NK-92 (cell line): Measurements from ENCODE around the gene LRRC3.
"Not testable (repeated sequence)": the region's sequence is repeated elsewhere in the genome, so short reads cannot be mapped to it uniquely, and the experiment has no call there.

Experiments
- DNase-seq: peaks from one replicate; lab custom pipeline; 2025; ENCODE audit not compliant: unreplicated experiment; lab: John Stamatoyannopoulos, UW

Gene LRRC3

DNA sequence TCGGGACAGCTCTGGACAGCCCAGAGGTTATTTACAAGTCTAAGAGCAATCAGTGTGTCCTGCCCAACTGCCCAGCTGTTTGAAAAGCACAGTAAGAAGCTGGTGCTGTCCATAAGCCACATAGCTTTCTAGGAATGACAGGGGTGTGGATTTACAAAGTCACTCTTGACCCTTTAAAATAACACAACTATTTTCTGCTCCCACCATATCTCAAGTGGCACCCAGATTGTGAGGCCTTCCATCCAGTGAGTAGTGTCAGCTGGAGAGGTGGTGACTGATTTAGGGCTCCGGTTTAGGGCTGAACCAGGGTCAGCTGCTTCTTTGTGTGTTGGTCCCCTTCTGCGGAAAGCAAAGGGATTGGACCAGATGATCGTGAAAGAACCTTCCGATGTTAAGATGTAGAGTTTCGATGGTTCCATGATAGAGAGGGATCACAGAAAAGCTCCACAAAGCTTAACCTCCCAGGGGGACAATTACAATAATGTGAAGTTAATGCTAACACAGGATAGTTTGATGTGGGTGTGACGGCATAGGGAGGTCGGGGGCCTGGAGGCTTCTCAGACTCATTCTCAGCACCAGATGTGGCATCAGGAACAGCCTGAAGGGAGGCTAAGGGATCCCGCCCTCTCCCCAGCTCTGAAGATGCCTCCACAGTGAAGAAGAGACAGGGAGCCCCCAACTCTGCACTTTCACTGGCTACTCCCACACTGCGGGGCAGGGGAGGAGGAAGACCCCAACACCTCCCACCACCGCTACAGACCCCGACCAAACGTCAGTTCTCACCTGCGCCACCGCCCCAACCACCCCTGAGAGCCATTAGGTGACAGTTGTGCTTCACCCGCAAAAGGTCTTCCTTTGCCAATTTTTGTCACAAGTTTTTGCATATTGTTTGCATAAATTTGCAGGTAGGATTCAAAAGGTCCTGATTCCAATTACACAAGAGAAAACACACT lies 40.6 kb downstream of the LRRC3 start:
- DNase-seq: no peak

- no peak for DNase-seq
Measured at GRCh38 chr21:44496564-44497550, 41.5 kb downstream of the LRRC3 start.

GRCh38 chr21:44497703-44498126 lies 42.4 kb downstream of the LRRC3 start:
- no peak for DNase-seq

- no peak for DNase-seq
Measured at GRCh38 chr21:44498280-44499210, 43.2 kb downstream of the LRRC3 start.

DNA sequence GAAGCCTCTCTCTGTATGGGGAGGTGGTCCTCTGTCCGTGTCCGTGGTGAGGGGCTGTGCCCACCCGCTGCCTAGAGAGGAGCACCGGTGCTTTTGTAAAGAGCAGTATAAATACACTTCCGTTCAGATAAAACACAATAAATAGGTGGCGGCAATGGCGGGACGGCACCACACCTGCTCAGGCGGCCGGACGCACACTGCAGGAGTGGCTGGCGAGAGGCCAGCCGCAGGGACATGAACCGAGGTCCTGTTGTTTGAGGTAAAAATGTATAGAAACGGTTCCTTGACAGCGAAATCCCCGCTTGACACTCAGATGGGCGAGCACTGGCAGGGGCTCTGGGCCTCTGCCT lies 43.9 kb downstream of the LRRC3 start:
- no peak for DNase-seq

DNA sequence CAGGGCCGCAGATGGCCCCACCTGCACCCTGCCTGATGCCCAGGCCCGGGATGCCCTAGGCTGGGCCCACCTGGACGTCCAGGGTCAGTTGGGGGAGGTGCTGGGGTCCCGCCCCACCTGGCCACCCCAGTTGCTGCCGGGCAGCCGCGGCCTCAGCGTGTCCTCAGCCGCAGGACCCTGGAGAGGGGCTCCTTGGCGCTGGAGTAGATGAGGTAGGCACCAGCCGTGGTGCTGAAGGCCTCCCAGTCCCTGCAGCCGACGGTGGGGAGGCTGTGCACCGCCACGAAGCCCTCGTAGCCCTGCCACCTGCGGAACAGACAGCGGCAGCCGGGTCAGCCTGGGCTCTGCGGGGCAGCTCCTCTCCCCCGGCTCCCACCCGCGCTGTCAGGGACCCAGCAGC lies 44.3 kb downstream of the LRRC3 start:
- no peak for DNase-seq

DNA sequence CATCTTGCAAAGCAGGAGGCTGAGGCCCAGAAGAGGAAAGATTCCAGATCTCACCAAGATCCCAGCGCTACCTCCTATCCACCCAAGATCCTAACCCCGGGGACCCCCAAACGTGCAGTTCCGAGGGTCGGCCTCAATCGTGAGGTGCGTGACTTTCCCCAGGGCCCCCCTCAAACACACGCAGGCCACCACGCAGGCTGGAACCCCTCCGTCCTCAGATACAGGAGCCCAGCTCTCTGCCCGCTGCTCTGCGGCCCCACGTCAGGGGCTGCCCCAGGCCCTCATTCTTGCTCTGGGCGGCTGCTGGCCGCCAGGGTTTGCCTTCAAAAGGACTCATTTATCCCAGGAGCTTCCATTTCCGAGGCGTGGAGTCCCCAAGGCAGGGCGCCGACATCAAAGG lies 44.8 kb downstream of the LRRC3 start:
- DNase-seq: no peak

DNA sequence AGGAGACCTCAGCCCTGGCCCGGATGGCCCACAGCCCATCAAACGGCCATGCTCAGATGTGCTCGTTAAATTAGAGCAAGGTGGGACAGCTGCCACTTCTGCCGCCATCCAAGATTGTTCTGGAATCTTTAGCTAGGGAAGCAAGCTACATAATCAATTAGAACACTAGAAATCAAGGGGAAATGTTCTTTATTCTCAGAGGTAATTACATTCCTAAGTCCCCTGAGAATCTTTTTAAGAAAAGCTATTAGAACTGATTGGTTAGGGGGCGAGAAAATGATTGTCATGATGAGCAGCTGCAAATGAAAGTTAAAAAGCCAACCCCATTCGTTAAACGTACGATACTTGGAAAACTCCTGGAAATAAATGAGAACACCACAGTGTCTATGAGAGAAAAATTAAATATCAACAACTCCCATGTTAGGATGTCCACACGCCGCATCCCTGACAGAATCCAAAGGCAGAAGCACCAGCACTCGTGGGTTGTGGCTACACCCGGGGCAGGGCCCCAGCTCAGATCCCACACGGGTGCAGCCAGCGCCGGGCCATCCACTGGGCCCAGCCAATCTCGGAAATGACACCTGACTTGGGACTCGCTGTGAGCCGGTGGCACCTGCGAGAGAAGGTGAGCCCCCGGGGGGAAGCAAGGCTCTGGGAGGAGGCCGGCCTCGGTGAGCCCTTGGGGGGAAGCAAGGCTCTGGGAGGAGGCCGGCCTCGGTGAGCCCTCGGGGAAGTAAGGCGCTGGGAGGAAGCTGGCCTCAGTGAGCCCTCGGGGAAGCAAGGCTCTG lies 47.1 kb downstream of the LRRC3 start:
- no peak for DNase-seq

- DNase-seq: not testable (repeated sequence)
Measured at GRCh38 chr21:44503006-44503889, 47.9 kb downstream of the LRRC3 start.

DNA sequence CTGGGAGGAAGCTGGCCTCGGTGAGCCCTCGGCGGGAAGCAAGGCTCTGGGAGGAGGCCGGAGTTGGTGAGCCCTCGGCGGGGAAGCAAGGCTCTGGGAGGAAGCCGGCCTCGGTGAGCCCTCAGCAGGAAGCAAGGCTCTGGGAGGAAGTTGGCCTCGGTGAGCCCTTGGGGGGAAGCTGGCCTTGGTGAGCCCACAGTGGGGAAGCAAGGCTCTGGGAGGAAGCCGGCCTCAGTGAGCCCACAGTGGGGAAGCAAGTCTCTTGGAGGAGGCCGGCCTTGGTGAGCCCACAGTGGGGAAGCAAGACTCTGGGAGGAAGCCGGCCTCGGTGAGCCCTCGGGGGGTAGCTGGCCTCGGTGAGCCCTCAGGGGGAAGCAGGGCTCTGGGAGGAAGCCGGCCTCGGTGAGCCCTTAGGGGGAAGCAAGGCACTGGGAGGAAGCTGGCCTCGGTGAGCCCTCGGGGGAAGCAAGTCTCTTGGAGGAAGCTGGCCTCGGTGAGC lies 48.6 kb downstream of the LRRC3 start:
- DNase-seq: no peak

DNA sequence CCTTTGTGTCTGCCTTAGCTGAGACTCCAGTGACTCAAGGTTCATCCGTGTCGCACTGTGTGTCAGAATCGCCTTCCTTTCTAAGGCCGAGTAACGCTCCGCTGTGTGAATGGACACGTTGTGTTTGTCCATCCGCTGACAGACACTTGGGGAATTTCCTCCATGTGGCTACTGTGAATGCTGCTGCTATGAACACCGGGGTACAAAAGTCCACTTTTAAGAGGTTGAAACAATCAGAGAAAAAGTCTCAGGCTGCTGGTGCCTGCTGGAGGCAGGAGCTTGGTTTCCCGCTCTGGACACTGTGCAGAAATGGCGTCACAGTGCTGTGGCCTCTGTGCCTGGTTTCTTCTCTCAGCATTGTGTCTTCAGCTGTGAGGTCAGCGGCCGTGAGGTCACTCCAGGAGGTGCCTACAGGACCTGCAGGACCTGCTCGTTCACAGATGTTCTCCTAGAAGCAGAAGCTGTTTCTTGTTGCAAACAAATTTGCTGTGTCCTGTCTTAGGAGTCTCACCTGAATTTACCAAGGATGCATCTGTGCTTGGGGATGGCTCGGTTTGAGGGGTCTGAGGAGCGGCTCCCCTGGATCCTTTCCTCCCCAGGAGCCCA lies 50.5 kb downstream of the LRRC3 start:
- no peak for DNase-seq

- no peak for DNase-seq
Measured at GRCh38 chr21:44506279-44507255, 51.3 kb downstream of the LRRC3 start.

DNA sequence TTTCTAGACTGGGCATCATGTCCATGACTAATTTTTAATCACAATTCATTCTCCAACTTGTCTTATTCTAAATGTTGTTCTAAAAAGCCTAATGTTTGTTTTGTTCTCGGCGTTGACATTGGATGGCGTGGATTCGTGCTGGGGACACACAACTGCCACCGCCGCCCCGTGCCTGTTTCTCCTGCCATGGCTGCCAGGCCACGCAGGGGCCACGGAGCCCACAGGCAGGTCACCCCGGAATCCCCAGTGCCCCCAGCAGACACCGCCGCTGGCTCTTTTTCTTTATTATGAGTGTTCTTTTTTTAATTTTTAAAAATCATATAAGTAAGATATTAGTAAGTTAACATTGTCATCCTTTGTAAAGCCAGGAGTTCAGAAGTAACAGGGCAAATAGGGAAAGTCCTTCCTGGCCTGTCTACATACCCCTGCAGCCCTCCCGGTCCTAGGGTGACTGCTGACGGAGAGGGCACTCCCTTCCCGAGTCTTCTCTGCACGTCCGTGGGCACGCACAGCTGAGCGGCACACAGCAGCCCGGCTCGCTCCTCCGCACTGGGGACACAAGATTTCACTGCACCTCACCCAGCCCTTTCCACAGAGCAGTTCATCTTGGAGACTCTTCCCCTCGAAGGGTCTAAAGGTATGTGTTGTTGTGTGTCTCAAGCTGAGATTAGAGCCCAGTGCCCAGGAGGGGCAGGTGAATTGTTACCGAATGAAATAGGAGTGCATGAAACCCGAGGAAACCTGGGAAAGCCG lies 52.5 kb downstream of the LRRC3 start:
- DNase-seq: no peak

DNA sequence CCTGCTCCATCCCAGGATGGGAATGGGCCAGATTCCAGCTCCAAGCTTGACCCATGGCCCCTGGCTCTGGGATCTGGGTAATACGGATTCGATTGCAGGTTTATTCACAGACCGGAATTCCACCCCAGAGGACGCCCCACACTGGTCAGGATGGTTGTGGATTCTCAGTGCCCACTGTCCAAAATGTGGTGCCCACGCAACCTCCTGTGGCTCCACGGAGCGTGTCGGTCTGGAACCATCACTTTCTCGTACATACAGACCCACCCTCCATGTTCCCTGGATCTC lies 53.1 kb downstream of the LRRC3 start:
- no peak for DNase-seq

- DNase-seq: no peak
Measured at GRCh38 chr21:44508711-44509445, 53.6 kb downstream of the LRRC3 start.

GRCh38 chr21:44509539-44509938 lies 54.2 kb downstream of the LRRC3 start:
- no peak for DNase-seq
